HUES48 (cell line): ENCODE data around the gene LRP1.

Experiments used
- H3K27ac ChIP-seq: one replicate; pipeline ENCODE4 v1.7.0; 2013; ENCODE audit warnings: low read depth, low read length, inconsistent platforms
- H3K27me3 ChIP-seq: 2 replicates; pipeline ENCODE4 v1.6.1; 2013; ENCODE audit warnings: mild to moderate bottlenecking, low read length; ENCODE audit not compliant: control insufficient read depth, insufficient read depth
- H3K36me3 ChIP-seq: 2 replicates; pipeline ENCODE4 v1.6.1; 2013; ENCODE audit warnings: low read length; ENCODE audit not compliant: control insufficient read depth, insufficient read depth
- H3K4me1 ChIP-seq: 2 replicates; pipeline ENCODE4 v1.6.1; 2013; ENCODE audit warnings: mild to moderate bottlenecking, low read length; ENCODE audit not compliant: control insufficient read depth, insufficient read depth
- H3K4me3 ChIP-seq: 2 replicates; pipeline ENCODE4 v1.5.1; 2013; ENCODE audit warnings: mild to moderate bottlenecking, low read depth, low read length
- H3K9ac ChIP-seq: 2 replicates; pipeline ENCODE4 v1.6.1; 2013; ENCODE audit warnings: mild to moderate bottlenecking, low read depth, low read length, moderate library complexity
- H3K9me3 ChIP-seq: 2 replicates; pipeline ENCODE4 v1.6.1; 2013; ENCODE audit warnings: low read length; ENCODE audit not compliant: control insufficient read depth, insufficient read depth

Gene LRP1

GRCh38 chr12:57244312-57244696 lies 116.0 kb downstream of the LRP1 start:
- Histone ChIP-seq H3K9ac (no peak overlapping the region), H3K36me3 (no peaks in the 10 kb centered on the region), H3K4me3 (no peak overlapping the region), H3K27me3 (peaks cover 45% of the 10 kb centered on the region), H3K27ac (no peak overlapping the region), H3K9me3 (no peaks in the 10 kb centered on the region), H3K4me1 (peaks cover 34% of the 10 kb centered on the region)

- H3K36me3 ChIP-seq = no peaks in the 10 kb centered on the region
- H3K27ac ChIP-seq = no peak overlapping the region
- no peak overlapping the region for H3K9ac ChIP-seq
- no peak overlapping the region for H3K4me3 ChIP-seq
- no peaks in the 10 kb centered on the region for H3K9me3 ChIP-seq
- H3K27me3 ChIP-seq = peaks cover 18% of the 10 kb centered on the region
- peaks cover 22% of the 10 kb centered on the region for H3K4me1 ChIP-seq
These were observed 118.8 kb downstream of the LRP1 start for GRCh38 chr12:57247041-57247440.

- Histone ChIP-seq H3K27me3 (peaks cover 6% of the 10 kb centered on the region), H3K27ac (no peak overlapping the region), H3K9ac (no peak overlapping the region), H3K36me3 (no peaks in the 10 kb centered on the region), H3K4me1 (peaks cover 14% of the 10 kb centered on the region), H3K9me3 (no peaks in the 10 kb centered on the region), H3K4me3 (no peak overlapping the region)
These were observed 120.9 kb downstream of the LRP1 start for GRCh38 chr12:57248934-57249742.

GRCh38 chr12:57250541-57250940 lies 122.3 kb downstream of the LRP1 start:
- Histone ChIP-seq H3K9me3 (no peaks in the 10 kb centered on the region), H3K36me3 (0 out of 2 replicates have a peak, but pooled peaks cover 5% of the 10 kb centered on the region), H3K9ac (no peak overlapping the region), H3K27ac (no peak overlapping the region), H3K4me3 (no peak overlapping the region), H3K4me1 (peaks cover 14% of the 10 kb centered on the region), H3K27me3 (no peaks in the 10 kb centered on the region)

GRCh38 chr12:57250956-57251355 lies 122.7 kb downstream of the LRP1 start, which contains the start of gene STAC3:
Gene STAC3 (minus strand): TSS chr12:57251187. CDS start chr12:57249636, 1,551 bp downstream.
- Histone ChIP-seq H3K4me1 (peaks cover 14% of the 10 kb centered on the region), H3K9ac (no peak within 1 kb of the TSS), H3K9me3 (no peaks in the 10 kb centered on the region), H3K4me3 (no peak within 1 kb of the TSS), H3K27me3 (no peaks in the 10 kb centered on the region), H3K36me3 (peaks cover 9% of the 10 kb centered on the region; the same call in 1 of the 2 replicates), H3K27ac (no peak within 1 kb of the TSS)

GRCh38 chr12:57254506-57255280 lies 126.4 kb downstream of the LRP1 start:
- no peaks in the 10 kb centered on the region for H3K9me3 ChIP-seq
- no peak overlapping the region for H3K4me3 ChIP-seq
- no peak overlapping the region for H3K27ac ChIP-seq
- H3K9ac ChIP-seq = no peak overlapping the region
- H3K27me3 ChIP-seq = no peaks in the 10 kb centered on the region
- H3K36me3 ChIP-seq = peaks cover 32% of the 10 kb centered on the region
- 0 out of 2 replicates have a peak, but pooled peaks cover 4% of the 10 kb centered on the region for H3K4me1 ChIP-seq

- Histone ChIP-seq H3K9me3 (no peaks in the 10 kb centered on the region), H3K9ac (no peak overlapping the region), H3K4me3 (no peak overlapping the region), H3K27ac (no peak overlapping the region), H3K27me3 (no peaks in the 10 kb centered on the region), H3K36me3 (peaks cover 32% of the 10 kb centered on the region), H3K4me1 (0 out of 2 replicates have a peak, but pooled peaks cover 2% of the 10 kb centered on the region)
These were observed 127.6 kb downstream of the LRP1 start for GRCh38 chr12:57255916-57256315.

GRCh38 chr12:57258977-57259970 lies 131.0 kb downstream of the LRP1 start:
- Histone ChIP-seq H3K9me3 (no peaks in the 10 kb centered on the region), H3K4me3 (no peak overlapping the region), H3K36me3 (peaks cover 32% of the 10 kb centered on the region), H3K27ac (no peak overlapping the region), H3K4me1 (peaks cover 10% of the 10 kb centered on the region), H3K27me3 (no peaks in the 10 kb centered on the region), H3K9ac (no peak overlapping the region)

GRCh38 chr12:57260366-57260765 lies 132.1 kb downstream of the LRP1 start:
- Histone ChIP-seq H3K9ac (no peak overlapping the region), H3K27me3 (no peaks in the 10 kb centered on the region), H3K36me3 (peaks cover 29% of the 10 kb centered on the region), H3K27ac (no peak overlapping the region), H3K4me1 (peaks cover 10% of the 10 kb centered on the region), H3K9me3 (no peaks in the 10 kb centered on the region), H3K4me3 (no peak overlapping the region)

GRCh38 chr12:57261428-57261865 lies 133.2 kb downstream of the LRP1 start:
- Histone ChIP-seq H3K4me1 (peaks cover 10% of the 10 kb centered on the region), H3K9ac (no peak overlapping the region), H3K27ac (no peak overlapping the region), H3K9me3 (no peaks in the 10 kb centered on the region), H3K36me3 (peaks cover 21% of the 10 kb centered on the region), H3K4me3 (no peak overlapping the region), H3K27me3 (no peaks in the 10 kb centered on the region)
